Hepatocyte (in vitro differentiated cells): Measurements from ENCODE around the gene APOC4. TPM values are rescaled to one million over a fixed set of nuclear protein-coding genes. Genes with fewer than 3 reads are reported as not detected.

Experiments
- DNase-seq: peaks from one replicate; pipeline ENCODE4 v3.0.0-alpha.2; 2016; ENCODE audit warnings: low spot score
- H2AFZ ChIP-seq: fragments of 200-600 bp; sonication (generic); 2 replicates; pipeline ENCODE4 v1.6.0; 2016; ENCODE audit warnings: antibody characterized with exemption, mild to moderate bottlenecking
- H3K27ac ChIP-seq: fragments of 200-600 bp; sonication (generic); 2 replicates; pipeline ENCODE4 v1.5.1; 2016; ENCODE audit warnings: mild to moderate bottlenecking
- H3K27me3 ChIP-seq: fragments of 200-600 bp; sonication (generic); 2 replicates; pipeline ENCODE4 v1.6.1; 2016
- H3K36me3 ChIP-seq: fragments of 200-600 bp; sonication (generic); replicated peaks from 2 replicates; pipeline ENCODE4 v1.5.1; 2016; ENCODE audit warnings: low read depth; ENCODE audit not compliant: insufficient read depth
- H3K4me1 ChIP-seq: fragments of 200-600 bp; sonication (generic); 2 replicates; pipeline ENCODE4 v1.5.1; 2016; ENCODE audit warnings: mild to moderate bottlenecking, moderate library complexity; ENCODE audit not compliant: insufficient read depth
- H3K4me2 ChIP-seq: fragments of 200-600 bp; sonication (generic); 2 replicates; pipeline ENCODE4 v1.6.0; 2016
- H3K4me3 ChIP-seq: fragments of 200-600 bp; sonication (generic); 2 replicates; pipeline ENCODE4 v1.5.1; 2016; ENCODE audit warnings: mild to moderate bottlenecking
- H3K79me2 ChIP-seq: fragments of 200-600 bp; sonication (generic); 2 replicates; pipeline ENCODE4 v1.6.0; 2017; ENCODE audit warnings: mild to moderate bottlenecking
- H3K9me2 ChIP-seq: fragments of 200-600 bp; sonication (generic); replicated peaks from 2 replicates; pipeline ENCODE4 v1.6.0; 2017; ENCODE audit warnings: mild to moderate bottlenecking; ENCODE audit not compliant: insufficient read depth
- H3K9me3 ChIP-seq: fragments of 200-600 bp; sonication (generic); 2 replicates; pipeline ENCODE4 v1.5.1; 2016; ENCODE audit warnings: low read depth, mild to moderate bottlenecking
- H4K20me1 ChIP-seq: fragments of 200-600 bp; sonication (generic); 2 replicates; pipeline ENCODE4 v1.6.0; 2016; ENCODE audit warnings: mild to moderate bottlenecking; ENCODE audit not compliant: insufficient read depth, poor library complexity, severe bottlenecking
- EZH2 ChIP-seq: fragments of 200-600 bp; sonication (generic); IDR thresholded peaks from 2 replicates; pipeline ENCODE4 v1.6.1; 2016; ENCODE audit warnings: antibody characterized with exemption, mild to moderate bottlenecking, borderline replicate concordance
- EZH2phosphoT487 ChIP-seq: fragments of 200-600 bp; sonication (generic); IDR thresholded peaks from one replicate; pipeline ENCODE4 v1.6.1; 2018; ENCODE audit warnings: antibody characterized with exemption, mild to moderate bottlenecking, low read depth, moderate library complexity; ENCODE audit not compliant: unreplicated experiment, severe bottlenecking
- WGBS: methylation state at CpG from one replicate; pipeline ENCODE4 v1.1.6; 2016; ENCODE audit warnings: low lambda C conversion rate; ENCODE audit errors: missing lambda C conversion rate; 5-methylcytosine and 5-hydroxymethylcytosine counted together
- polyA plus RNA-seq: library from polyadenylated mRNA; unstranded; fragments of >200 nt; fragmentation: Nextera tagmentation; extraction: Ambion mirVana; gene quantifications from 2 replicates; pipeline ENCODE4 v1.2.1, GENCODE V29; 2016
- total RNA-seq: library from RNA; depleted of rRNA; stranded (reverse); fragments of >200 nt; gene quantifications from 2 replicates; pipeline ENCODE4 v1.2.3, GENCODE V29; 2014
- TF ChIP-seq, protein P1 (sequence below): fragments of 200-600 bp; sonication (generic); IDR thresholded peaks from 2 replicates; pipeline ENCODE4 v1.5.1; 2016; ENCODE audit warnings: antibody characterized with exemption, mild to moderate bottlenecking; ENCODE audit not compliant: poor library complexity

Gene APOC4
- total and polyA plus RNA-seq, 2 experiments from 2014 or later: not detected

DNA sequence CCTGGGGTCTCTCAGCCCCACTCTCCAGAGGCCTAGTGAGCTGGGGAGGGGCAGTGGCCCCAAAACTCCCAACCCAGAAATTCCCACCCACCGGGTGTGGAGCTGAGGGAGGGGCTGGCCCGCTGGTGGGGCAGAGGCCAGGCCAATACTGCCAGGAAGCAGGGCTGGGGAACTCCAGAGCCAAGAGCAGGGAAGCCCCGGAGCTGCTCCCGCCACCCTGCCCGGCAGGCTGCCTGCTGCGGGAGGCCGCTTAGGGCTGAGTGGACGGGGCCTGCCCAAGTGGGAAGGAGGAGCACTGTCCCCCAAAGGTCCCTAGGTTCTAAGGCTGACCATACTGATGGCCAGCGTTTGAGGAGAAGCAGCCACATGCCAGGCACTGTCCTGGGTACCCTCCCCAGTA lies 46.2 kb downstream of the APOC4 start:
- Histone ChIP-seq H3K4me1 (no peaks in the 10 kb centered on the region), H3K36me3 (no peaks in the 10 kb centered on the region), H3K79me2 (no peaks in the 10 kb centered on the region), H3K27me3 (no peaks in the 10 kb centered on the region), H3K9me2 (no peaks in the 10 kb centered on the region), H3K4me3 (no peak overlapping the region), H3K9me3 (no peaks in the 10 kb centered on the region), H2AFZ (no peak overlapping the region), H4K20me1 (no peaks in the 10 kb centered on the region), H3K4me2 (no peak overlapping the region), H3K27ac (no peak overlapping the region)
- no peak for DNase-seq
- 97% methylated on average over 9 of the region's 9 CpGs for WGBS
- no peak for TF ChIP-seq EZH2

GRCh38 chr19:44988896-44989556 lies 47.0 kb downstream of the APOC4 start:
- Histone ChIP-seq H3K9me3 (no peaks in the 10 kb centered on the region), H3K27ac (no peak overlapping the region), H3K79me2 (no peaks in the 10 kb centered on the region), H3K27me3 (no peaks in the 10 kb centered on the region), H2AFZ (no peak overlapping the region), H4K20me1 (no peaks in the 10 kb centered on the region), H3K36me3 (no peaks in the 10 kb centered on the region), H3K4me3 (no peak overlapping the region), H3K4me1 (no peaks in the 10 kb centered on the region), H3K9me2 (no peaks in the 10 kb centered on the region), H3K4me2 (no peak overlapping the region)
- 87% methylated on average over 15 of the region's 15 CpGs for WGBS
- no peak for TF ChIP-seq EZH2phosphoT487
- TF ChIP-seq, protein P1, sequence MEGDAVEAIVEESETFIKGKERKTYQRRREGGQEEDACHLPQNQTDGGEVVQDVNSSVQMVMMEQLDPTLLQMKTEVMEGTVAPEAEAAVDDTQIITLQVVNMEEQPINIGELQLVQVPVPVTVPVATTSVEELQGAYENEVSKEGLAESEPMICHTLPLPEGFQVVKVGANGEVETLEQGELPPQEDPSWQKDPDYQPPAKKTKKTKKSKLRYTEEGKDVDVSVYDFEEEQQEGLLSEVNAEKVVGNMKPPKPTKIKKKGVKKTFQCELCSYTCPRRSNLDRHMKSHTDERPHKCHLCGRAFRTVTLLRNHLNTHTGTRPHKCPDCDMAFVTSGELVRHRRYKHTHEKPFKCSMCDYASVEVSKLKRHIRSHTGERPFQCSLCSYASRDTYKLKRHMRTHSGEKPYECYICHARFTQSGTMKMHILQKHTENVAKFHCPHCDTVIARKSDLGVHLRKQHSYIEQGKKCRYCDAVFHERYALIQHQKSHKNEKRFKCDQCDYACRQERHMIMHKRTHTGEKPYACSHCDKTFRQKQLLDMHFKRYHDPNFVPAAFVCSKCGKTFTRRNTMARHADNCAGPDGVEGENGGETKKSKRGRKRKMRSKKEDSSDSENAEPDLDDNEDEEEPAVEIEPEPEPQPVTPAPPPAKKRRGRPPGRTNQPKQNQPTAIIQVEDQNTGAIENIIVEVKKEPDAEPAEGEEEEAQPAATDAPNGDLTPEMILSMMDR: peak; percentile 50
- peak; percentile 75 for DNase-seq

GRCh38 chr19:44990459-44990858 lies 48.4 kb downstream of the APOC4 start:
- Histone ChIP-seq H3K4me3 (no peak overlapping the region), H3K9me2 (no peaks in the 10 kb centered on the region), H3K9me3 (no peaks in the 10 kb centered on the region), H3K36me3 (no peaks in the 10 kb centered on the region), H3K4me2 (no peak overlapping the region), H3K27ac (no peak overlapping the region), H3K4me1 (no peaks in the 10 kb centered on the region), H2AFZ (no peak overlapping the region), H3K79me2 (no peaks in the 10 kb centered on the region), H3K27me3 (no peaks in the 10 kb centered on the region), H4K20me1 (no peaks in the 10 kb centered on the region)
- WGBS: 95% methylated on average over 7 of the region's 14 CpGs
- TF ChIP-seq EZH2phosphoT487 (no peak), EZH2 (no peak)
- TF ChIP-seq, protein P1: no peak
- DNase-seq: no peak

GRCh38 chr19:44990966-44991365 lies 48.9 kb downstream of the APOC4 start:
- H3K9me2 ChIP-seq: no peaks in the 10 kb centered on the region
- no peaks in the 10 kb centered on the region for H3K79me2 ChIP-seq
- H2AFZ ChIP-seq: no peak overlapping the region
- H3K9me3 ChIP-seq: no peaks in the 10 kb centered on the region
- WGBS: 97% methylated on average over 12 of the region's 12 CpGs
- H3K27me3 ChIP-seq: no peaks in the 10 kb centered on the region
- H3K27ac ChIP-seq: no peak overlapping the region
- no peak for DNase-seq
- H3K36me3 ChIP-seq: no peaks in the 10 kb centered on the region
- TF ChIP-seq, protein P1: no peak
- TF ChIP-seq EZH2phosphoT487 (no peak), EZH2 (no peak)
- no peak overlapping the region for H3K4me2 ChIP-seq
- H3K4me3 ChIP-seq: no peak overlapping the region
- H3K4me1 ChIP-seq: no peaks in the 10 kb centered on the region
- no peaks in the 10 kb centered on the region for H4K20me1 ChIP-seq
